ENCODE measurements around the gene VCL.
A peak's percentile ranks its signal among the peaks of the same experiment; 100 is the strongest.
"Not testable (repeated sequence)": the region's sequence is repeated elsewhere in the genome, so short reads cannot be mapped to it uniquely, and the experiment has no call there.

Gene VCL

GRCh38 chr10:73956476-73957359 lies 41.2 kb upstream of the VCL start:
- in situ Hi-C loops (cut with HindIII; ENCODE audit: low sequenced_read_pairs): no loop called here
- TF ChIP-seq, protein P1, sequence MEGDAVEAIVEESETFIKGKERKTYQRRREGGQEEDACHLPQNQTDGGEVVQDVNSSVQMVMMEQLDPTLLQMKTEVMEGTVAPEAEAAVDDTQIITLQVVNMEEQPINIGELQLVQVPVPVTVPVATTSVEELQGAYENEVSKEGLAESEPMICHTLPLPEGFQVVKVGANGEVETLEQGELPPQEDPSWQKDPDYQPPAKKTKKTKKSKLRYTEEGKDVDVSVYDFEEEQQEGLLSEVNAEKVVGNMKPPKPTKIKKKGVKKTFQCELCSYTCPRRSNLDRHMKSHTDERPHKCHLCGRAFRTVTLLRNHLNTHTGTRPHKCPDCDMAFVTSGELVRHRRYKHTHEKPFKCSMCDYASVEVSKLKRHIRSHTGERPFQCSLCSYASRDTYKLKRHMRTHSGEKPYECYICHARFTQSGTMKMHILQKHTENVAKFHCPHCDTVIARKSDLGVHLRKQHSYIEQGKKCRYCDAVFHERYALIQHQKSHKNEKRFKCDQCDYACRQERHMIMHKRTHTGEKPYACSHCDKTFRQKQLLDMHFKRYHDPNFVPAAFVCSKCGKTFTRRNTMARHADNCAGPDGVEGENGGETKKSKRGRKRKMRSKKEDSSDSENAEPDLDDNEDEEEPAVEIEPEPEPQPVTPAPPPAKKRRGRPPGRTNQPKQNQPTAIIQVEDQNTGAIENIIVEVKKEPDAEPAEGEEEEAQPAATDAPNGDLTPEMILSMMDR (IDR thresholded peaks at IDR 0.05; ENCODE audit: low read depth, low read length): no peak
- no peak overlapping the region for H3K4me3 ChIP-seq (ENCODE audit: low read depth, low read length)
- peak; percentile 29 for DNase-seq (ENCODE audit: low read depth, low spot score)

- in situ Hi-C loops (cut with HindIII; ENCODE audit: low sequenced_read_pairs): loop anchor here (10.0 kb wide), 1 partner anchor 55 kb away; no protein-coding TSS in a partner anchor
- no peak overlapping the region for H3K4me3 ChIP-seq (ENCODE audit: low read depth, low read length)
- DNase-seq (ENCODE audit: low read depth, low spot score): peak; percentile 28
Observed at GRCh38 chr10:73959484-73960243, 38.3 kb upstream of the VCL start.

GRCh38 chr10:73962386-73962785 lies 35.5 kb upstream of the VCL start:
- DNase-seq (ENCODE audit: low read depth, low spot score): no peak
- in situ Hi-C loops (cut with HindIII; ENCODE audit: low sequenced_read_pairs): loop anchor here (10.0 kb wide), 1 partner anchor 52 kb away; no protein-coding TSS in a partner anchor
- TF ChIP-seq, protein P1 (IDR thresholded peaks at IDR 0.05; ENCODE audit: low read depth, low read length): no peak
- no peak overlapping the region for H3K4me3 ChIP-seq (ENCODE audit: low read depth, low read length)

More at GRCh38 chr10:73959484-73960243, 38.3 kb upstream of the VCL start:
- TF ChIP-seq, protein P1 (IDR thresholded peaks at IDR 0.05; ENCODE audit: low read depth, low read length): no peak

DNA sequence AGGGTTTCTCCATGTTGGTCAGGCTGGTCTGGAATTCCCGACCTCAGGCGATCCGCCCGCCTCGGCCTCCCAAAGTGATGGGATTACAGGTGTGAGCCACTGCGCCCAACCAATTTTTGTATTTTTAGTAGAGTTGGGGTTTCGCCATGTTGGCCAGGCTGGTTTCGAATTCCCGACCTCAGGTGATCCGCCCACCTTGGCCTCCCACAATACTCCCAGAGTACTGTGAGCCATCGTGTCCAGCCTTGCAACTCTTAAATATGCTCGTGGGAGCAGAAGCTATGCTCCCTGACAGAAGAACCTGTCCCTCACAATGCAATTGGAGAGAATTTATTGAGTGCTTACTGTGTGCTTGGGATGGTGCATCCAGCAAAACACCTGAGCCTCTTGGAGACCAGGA lies 34.4 kb upstream of the VCL start:
- H3K4me3 ChIP-seq (ENCODE audit: low read depth, low read length); DNase-seq (ENCODE audit: low read depth, low spot score): not testable (repeated sequence)
- in situ Hi-C loops (cut with HindIII; ENCODE audit: low sequenced_read_pairs): loop anchor here (10.0 kb wide), 1 partner anchor 51 kb away; no protein-coding TSS in a partner anchor

DNA sequence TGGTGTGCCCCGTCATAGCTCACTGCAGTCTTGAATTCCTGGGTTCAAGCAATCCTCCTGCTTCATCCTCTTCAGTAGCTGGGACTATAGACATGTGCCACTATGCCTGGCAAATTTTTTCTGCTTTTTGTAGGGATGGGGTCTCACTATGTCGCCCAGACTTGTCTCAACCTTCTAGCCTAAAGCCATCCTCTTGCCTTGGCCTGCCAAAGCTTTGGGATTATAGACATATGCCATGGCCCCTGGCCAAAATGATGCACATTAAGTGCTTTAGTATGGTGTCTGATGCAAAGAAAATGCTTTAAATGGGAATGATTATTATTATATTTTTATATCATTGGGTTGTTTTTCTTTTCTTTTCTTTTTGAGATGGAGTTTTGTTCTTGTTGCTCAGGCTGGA lies 33.2 kb upstream of the VCL start:
- no peak overlapping the region for H3K4me3 ChIP-seq (ENCODE audit: low read depth, low read length)
- in situ Hi-C loops (cut with HindIII; ENCODE audit: low sequenced_read_pairs): loop anchor here (10.0 kb wide), 1 partner anchor 50 kb away; no protein-coding TSS in a partner anchor
- TF ChIP-seq, protein P1 (IDR thresholded peaks at IDR 0.05; ENCODE audit: low read depth, low read length): no peak
- DNase-seq (ENCODE audit: low read depth, low spot score): no peak

DNA sequence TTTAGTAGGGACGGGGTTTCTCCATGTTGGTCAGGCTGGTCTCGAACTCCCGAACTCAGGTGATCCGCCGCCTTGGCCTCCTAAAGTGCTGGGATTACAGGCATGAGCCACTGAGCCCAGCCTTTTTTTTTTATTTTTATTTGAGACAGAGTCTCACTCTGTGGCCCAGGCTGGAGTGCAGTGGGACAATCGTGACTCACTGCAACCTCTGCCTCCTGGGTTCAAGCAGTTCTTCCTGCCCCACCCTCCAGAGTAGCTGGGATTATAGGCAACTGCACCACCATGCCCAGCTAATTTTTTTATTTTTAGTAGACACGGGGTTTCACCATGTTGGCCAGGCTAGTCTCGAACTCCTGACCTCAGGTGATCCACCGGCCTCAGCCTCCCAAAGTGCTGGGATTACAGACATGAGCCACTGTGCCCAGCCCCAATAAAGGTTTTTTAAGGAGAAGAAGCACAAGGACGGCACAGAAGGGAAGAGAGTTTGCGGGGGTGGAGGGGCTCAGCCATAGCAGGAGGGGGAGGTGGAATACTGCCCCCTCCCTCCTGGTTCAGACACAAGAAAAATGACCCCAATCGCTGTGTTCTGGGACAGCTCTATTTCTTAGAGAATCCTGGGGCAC lies 32.5 kb upstream of the VCL start:
- not testable (repeated sequence) for H3K4me3 ChIP-seq (ENCODE audit: low read depth, low read length); DNase-seq (ENCODE audit: low read depth, low spot score)
- in situ Hi-C loops (cut with HindIII; ENCODE audit: low sequenced_read_pairs): loop anchor here (10.0 kb wide), 1 partner anchor 49 kb away; no protein-coding TSS in a partner anchor
